Measurements from ENCODE around the gene CFAP44.

CFAP44 gene

GRCh38 chr3:113431811-113432210 is 9.5 kb downstream of the CFAP44 start:
- TF ChIP-seq POLR2A (IDR thresholded peaks at IDR 0.05; ENCODE audit: low read depth, low read length), result no peak
- DNase-seq (ENCODE audit: insufficient read length, low spot score), result no peak
- no peak for FAIRE-seq

- DNase-seq (ENCODE audit: insufficient read length, low spot score), result peak; percentile 23
- no peak for TF ChIP-seq POLR2A (IDR thresholded peaks at IDR 0.05; ENCODE audit: low read depth, low read length)
- FAIRE-seq, result peak; percentile 91
These were observed 12.7 kb downstream of the CFAP44 start for GRCh38 chr3:113428581-113428980.

- no peak for DNase-seq (ENCODE audit: insufficient read length, low spot score)
These were observed 17.6 kb downstream of the CFAP44 start for GRCh38 chr3:113423699-113424098.

GRCh38 chr3:113421082-113421481 is 20.2 kb downstream of the CFAP44 start:
- DNase-seq (ENCODE audit: insufficient read length, low spot score) (no peak), FAIRE-seq (no peak)
- TF ChIP-seq POLR2A (IDR thresholded peaks at IDR 0.05; ENCODE audit: low read depth, low read length), result no peak

More at GRCh38 chr3:113423699-113424098, 17.6 kb downstream of the CFAP44 start:
- no peak for TF ChIP-seq POLR2A (IDR thresholded peaks at IDR 0.05; ENCODE audit: low read depth, low read length)
- no peak for FAIRE-seq

GRCh38 chr3:113409676-113410075 is 31.6 kb downstream of the CFAP44 start:
- DNase-seq (ENCODE audit: insufficient read length, low spot score), result no peak

GRCh38 chr3:113405180-113405579 is 36.1 kb downstream of the CFAP44 start:
- TF ChIP-seq POLR2A (IDR thresholded peaks at IDR 0.05; ENCODE audit: low read depth, low read length), result no peak
- DNase-seq (ENCODE audit: insufficient read length, low spot score) (no peak), FAIRE-seq (peak; percentile 75)

More at GRCh38 chr3:113409676-113410075, 31.6 kb downstream of the CFAP44 start:
- no peak for TF ChIP-seq POLR2A (IDR thresholded peaks at IDR 0.05; ENCODE audit: low read depth, low read length)
- no peak for FAIRE-seq

- FAIRE-seq (no peak), DNase-seq (ENCODE audit: insufficient read length, low spot score) (no peak)
- TF ChIP-seq POLR2A (IDR thresholded peaks at IDR 0.05; ENCODE audit: low read depth, low read length), result no peak
These were observed 36.7 kb downstream of the CFAP44 start for GRCh38 chr3:113404637-113405036.

Measured in H54 (cell line).